PC-3 (cell line): ENCODE results near the gene ADAMTSL5. TPM values are rescaled to one million over a fixed set of nuclear protein-coding genes. Genes with fewer than 3 reads are reported as not detected.

ENCODE experiments used
- ATAC-seq: fragments of 200-7000 bp; cut with Tn5 transposase; 2 replicates; pipeline ENCODE4 v1.9.1; 2020; ENCODE audit warnings: mild to moderate bottlenecking, moderate library complexity
- BruUV-seq: library from RNA; stranded (reverse); fragments of 400-500 nt; replicated peaks from 2 replicates; lab custom pipeline; 2021; lab: Mats Ljungman, UMichigan
- CTCF ChIA-PET: fragments of 300-600 bp; sonication (Branson Sonifier 250); formaldehyde crosslinking; loops from one replicate; lab custom pipeline; 2022; ENCODE audit warnings: antibody characterized with exemption; lab: Charles Lee
- POLR2A ChIA-PET: fragments of 300-600 bp; sonication (Branson Sonifier 250); formaldehyde crosslinking; loops from one replicate; lab custom pipeline; 2022; ENCODE audit warnings: antibody characterized with exemption; ENCODE audit not compliant: unreplicated experiment; lab: Charles Lee
- DNase-seq: peaks from one replicate; pipeline ENCODE4 v3.0.0-alpha.2; 2015
- H2AFZ ChIP-seq: fragments of 300-600 bp; sonication (generic); 2 replicates; pipeline ENCODE4 v1.6.0; 2016; ENCODE audit warnings: antibody characterized with exemption, low read length
- H3F3A ChIP-seq: fragments of 300-600 bp; sonication (generic); one replicate; pipeline ENCODE4 v1.6.0; 2017; ENCODE audit warnings: antibody characterized with exemption, low read length, control low read depth, mild to moderate bottlenecking; ENCODE audit not compliant: unreplicated experiment
- H3K27ac ChIP-seq: fragments of 300-600 bp; sonication (generic); 2 replicates; pipeline ENCODE4 v1.5.1; 2016; ENCODE audit warnings: mild to moderate bottlenecking, low read length
- H3K27me3 ChIP-seq: fragments of 300-600 bp; sonication (generic); 2 replicates; pipeline ENCODE4 v1.6.1; 2016; ENCODE audit warnings: low read length, mixed read lengths
- H3K36me3 ChIP-seq: fragments of 300-600 bp; sonication (generic); 2 replicates; pipeline ENCODE4 v1.6.1; 2016; ENCODE audit warnings: low read depth, mixed run types, low read length, mixed read lengths
- H3K4me1 ChIP-seq: fragments of 300-600 bp; sonication (generic); 2 replicates; pipeline ENCODE4 v1.5.1; 2016; ENCODE audit warnings: low read length; ENCODE audit not compliant: insufficient read depth
- H3K4me2 ChIP-seq: fragments of 300-600 bp; sonication (generic); 2 replicates; pipeline ENCODE4 v1.6.0; 2016; ENCODE audit warnings: low read length
- H3K4me3 ChIP-seq: fragments of 300-600 bp; sonication (generic); 2 replicates; pipeline ENCODE4 v1.5.1; 2016; ENCODE audit warnings: mild to moderate bottlenecking, low read length, mixed read lengths
- H3K79me2 ChIP-seq: fragments of 300-600 bp; sonication (generic); 2 replicates; pipeline ENCODE4 v1.6.1; 2017; ENCODE audit warnings: low read length, mixed read lengths
- H3K9ac ChIP-seq: fragments of 300-600 bp; sonication (generic); 2 replicates; pipeline ENCODE4 v1.6.0; 2016; ENCODE audit warnings: mild to moderate bottlenecking, low read length
- H3K9me2 ChIP-seq: fragments of 300-600 bp; sonication (generic); replicated peaks from 2 replicates; pipeline ENCODE4 v1.6.1; 2016; ENCODE audit warnings: mixed run types, low read length, mixed read lengths
- H3K9me3 ChIP-seq: fragments of 300-600 bp; sonication (generic); 2 replicates; pipeline ENCODE4 v1.6.1; 2016; ENCODE audit warnings: low read length, mixed read lengths
- H4K20me1 ChIP-seq: fragments of 300-600 bp; sonication (generic); 2 replicates; pipeline ENCODE4 v1.6.1; 2016; ENCODE audit warnings: low read length, mixed read lengths
- CTCF ChIP-seq: fragments of 300-600 bp; sonication (generic); conservative IDR thresholded peaks from 2 replicates; pipeline ENCODE4 v1.5.1; 2017; ENCODE audit warnings: antibody characterized with exemption, low read depth, mild to moderate bottlenecking, low read length
- EZH2 ChIP-seq: fragments of 300-600 bp; sonication (generic); IDR thresholded peaks from one replicate; pipeline ENCODE4 v1.6.1; 2017; ENCODE audit warnings: antibody characterized with exemption, mild to moderate bottlenecking, low read length; ENCODE audit not compliant: unreplicated experiment
- EZH2phosphoT487 ChIP-seq: fragments of 300-600 bp; sonication (generic); IDR thresholded peaks from 2 replicates; pipeline ENCODE4 v1.6.1; 2018; ENCODE audit warnings: mild to moderate bottlenecking, antibody characterized with exemption, low read length, borderline replicate concordance
- intact Hi-C: fragments of 100-400 bp; cut with micrococcal nuclease; formaldehyde crosslinking; loops from 2 replicates; pipeline ENCODE4 v1.9.0; 2023
- total RNA-seq: library from RNA; depleted of rRNA; stranded (reverse); fragments of >200 nt; gene quantifications from 2 replicates; pipeline ENCODE4 v1.2.3, GENCODE V29; 2014

ADAMTSL5 gene
- total RNA-seq, 1 experiment from 2014 or later = 5.0 TPM

DNA sequence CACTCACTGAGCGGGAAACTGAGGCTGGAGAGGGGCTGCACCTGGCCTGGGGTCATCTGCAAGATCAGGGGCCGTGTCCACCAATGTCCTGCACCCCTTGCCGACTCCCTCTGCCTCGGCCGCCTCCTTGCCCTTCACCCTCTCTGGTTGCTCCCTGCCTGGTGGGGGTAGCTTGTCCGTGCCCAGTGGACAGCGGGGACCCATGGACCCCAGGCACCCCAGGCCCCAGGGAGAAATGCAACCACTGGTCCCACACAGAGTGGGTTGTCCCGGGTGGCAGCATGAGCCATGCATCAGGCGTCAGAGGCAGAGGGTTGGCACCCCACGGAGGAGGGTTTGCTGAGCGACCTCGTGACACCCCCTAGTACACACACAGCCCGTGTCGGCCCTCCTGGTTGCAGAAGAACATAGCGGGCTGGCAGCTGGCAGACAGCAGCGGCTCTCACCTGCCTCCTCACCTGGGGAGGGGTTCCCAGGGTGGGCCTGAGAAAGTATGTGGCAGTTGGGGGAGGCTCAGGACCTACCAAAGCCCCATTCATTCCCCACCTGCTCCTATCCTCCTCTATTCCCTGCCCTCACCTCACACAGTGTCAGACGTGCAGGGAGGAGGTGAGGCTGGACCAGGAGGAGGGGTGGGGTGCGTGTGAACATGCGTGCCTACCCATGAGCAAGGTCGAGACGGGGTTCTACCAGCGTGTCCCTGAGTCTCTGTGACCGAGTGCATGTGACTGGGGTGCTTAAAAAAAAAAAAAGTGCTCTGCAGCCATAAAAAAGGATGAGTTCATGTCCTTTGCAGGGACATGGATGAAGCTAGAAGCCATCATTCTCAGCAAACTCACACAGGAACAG lies 8.7 kb downstream of the ADAMTSL5 start:
- H3K27ac ChIP-seq = no peak overlapping the region
- intact Hi-C loops = no loop called here
- H3K79me2 ChIP-seq = no peaks in the 10 kb centered on the region
- no peaks in the 10 kb centered on the region for H3K36me3 ChIP-seq
- H3K9me3 ChIP-seq = no peaks in the 10 kb centered on the region
- DNase-seq (no peak), ATAC-seq (no peak)
- H3F3A ChIP-seq = no peaks in the 10 kb centered on the region
- H4K20me1 ChIP-seq = no peaks in the 10 kb centered on the region
- no peaks in the 10 kb centered on the region for H3K9me2 ChIP-seq
- no peak overlapping the region for H3K4me3 ChIP-seq
- no peak overlapping the region for H2AFZ ChIP-seq
- H3K4me2 ChIP-seq = no peak overlapping the region
- POLR2A ChIA-PET = no interaction called here
- CTCF ChIA-PET = no interaction called here
- no peak for TF ChIP-seq EZH2phosphoT487
- BruUV-seq = no TSS peak
- H3K4me1 ChIP-seq = no peaks in the 10 kb centered on the region; the same call in 1 of the 2 replicates
- H3K9ac ChIP-seq = no peak overlapping the region
- H3K27me3 ChIP-seq = no peaks in the 10 kb centered on the region

GRCh38 chr19:1503089-1503924 lies 9.5 kb downstream of the ADAMTSL5 start:
- Histone ChIP-seq H3K4me1 (no peaks in the 10 kb centered on the region; the same call in 1 of the 2 replicates), H3K27ac (no peak overlapping the region), H3K4me2 (peak overlapping the region; percentile 44), H2AFZ (peak overlapping the region; percentile 61; the same call in 1 of the 2 replicates), H3K9ac (no peak overlapping the region), H3F3A (no peaks in the 10 kb centered on the region), H3K27me3 (no peaks in the 10 kb centered on the region), H3K36me3 (no peaks in the 10 kb centered on the region), H4K20me1 (no peaks in the 10 kb centered on the region), H3K79me2 (no peaks in the 10 kb centered on the region), H3K4me3 (no peak overlapping the region), H3K9me2 (no peaks in the 10 kb centered on the region), H3K9me3 (no peaks in the 10 kb centered on the region)
- ATAC-seq = peak; percentile 12; the same call in 1 of the 2 replicates
- POLR2A ChIA-PET = no interaction called here
- BruUV-seq = no TSS peak
- DNase-seq = peak; percentile 21
- intact Hi-C loops = no loop called here
- CTCF ChIA-PET = no interaction called here
- TF ChIP-seq CTCF (peak; percentile 70), EZH2 (no peak), EZH2phosphoT487 (no peak)

GRCh38 chr19:1502433-1503088 lies 10.3 kb downstream of the ADAMTSL5 start:
- H3K9ac ChIP-seq = no peak overlapping the region
- TF ChIP-seq EZH2phosphoT487 (no peak), EZH2 (no peak), CTCF (no peak)
- H3K36me3 ChIP-seq = no peaks in the 10 kb centered on the region
- H3K79me2 ChIP-seq = no peaks in the 10 kb centered on the region
- no TSS peak for BruUV-seq
- H3K4me1 ChIP-seq = no peaks in the 10 kb centered on the region
- H4K20me1 ChIP-seq = no peaks in the 10 kb centered on the region
- no peak overlapping the region for H3K27ac ChIP-seq
- no peak overlapping the region for H3K4me3 ChIP-seq
- DNase-seq = no peak
- ChIA-PET POLR2A (no interaction called here), CTCF (no interaction called here)
- H3K27me3 ChIP-seq = no peaks in the 10 kb centered on the region
- no peaks in the 10 kb centered on the region for H3K9me2 ChIP-seq
- H3F3A ChIP-seq = no peaks in the 10 kb centered on the region
- H2AFZ ChIP-seq = no peak overlapping the region
- intact Hi-C loops = no loop called here
- no peaks in the 10 kb centered on the region for H3K9me3 ChIP-seq
- ATAC-seq = no peak
- no peak overlapping the region for H3K4me2 ChIP-seq
